Stimulated activated CD8-positive, alpha-beta memory T cell treated with anti-CD3 and anti-CD28 coated beads, Interleukin-15, amount 100 ng/mL, for 48 hours (primary cell): Measurements from ENCODE around the gene COL18A1.
"Not testable (repeated sequence)": the region's sequence is repeated elsewhere in the genome, so short reads cannot be mapped to it uniquely, and the experiment has no call there.

Experiments used
- DNase-seq, 2 donors: peaks; one replicate each; pipeline ENCODE4 v3.0.0-alpha.2; 2020; ENCODE audit warnings: low read depth in 2 of 2

COL18A1 gene

GRCh38 chr21:45367402-45368351 lies 37.3 kb upstream of the COL18A1 start:
- DNase-seq: no peak

GRCh38 chr21:45369018-45369417 lies 35.9 kb upstream of the COL18A1 start:
- DNase-seq: not testable (repeated sequence)

- no peak for DNase-seq
Measured at GRCh38 chr21:45370575-45370974, 34.4 kb upstream of the COL18A1 start.

GRCh38 chr21:45371081-45371480 lies 33.9 kb upstream of the COL18A1 start:
- no peak for DNase-seq

GRCh38 chr21:45371655-45372054 lies 33.3 kb upstream of the COL18A1 start:
- no peak for DNase-seq

- DNase-seq: no peak
Measured at GRCh38 chr21:45372732-45373355, 32.1 kb upstream of the COL18A1 start.

- DNase-seq: no peak
Measured at GRCh38 chr21:45373991-45374816, 30.8 kb upstream of the COL18A1 start.

- no peak for DNase-seq
Measured at GRCh38 chr21:45374826-45375455, 30.0 kb upstream of the COL18A1 start.

GRCh38 chr21:45376459-45377324 lies 28.3 kb upstream of the COL18A1 start:
- DNase-seq: no peak

GRCh38 chr21:45377325-45377709 lies 27.6 kb upstream of the COL18A1 start:
- no peak for DNase-seq

- DNase-seq: no peak
Measured at GRCh38 chr21:45377866-45378257, 27.1 kb upstream of the COL18A1 start.

GRCh38 chr21:45378258-45378966 lies 26.6 kb upstream of the COL18A1 start:
- DNase-seq: no peak

GRCh38 chr21:45379171-45379900 lies 25.6 kb upstream of the COL18A1 start:
- DNase-seq: no peak

- DNase-seq: no peak
Measured at GRCh38 chr21:45379901-45380330, 25.0 kb upstream of the COL18A1 start.

- no peak for DNase-seq
Measured at GRCh38 chr21:45380566-45380965, 24.4 kb upstream of the COL18A1 start.

- DNase-seq: no peak
Measured at GRCh38 chr21:45381036-45381787, 23.8 kb upstream of the COL18A1 start.

GRCh38 chr21:45381865-45382696 lies 22.9 kb upstream of the COL18A1 start:
- DNase-seq: no peak

GRCh38 chr21:45382697-45382997 lies 22.3 kb upstream of the COL18A1 start:
- DNase-seq: no peak
